Activated CD8-positive, alpha-beta memory T cell treated with anti-CD3 and anti-CD28 coated beads for 48 hours (primary cell): Measurements from ENCODE around the gene ZNF598.
"Not testable (repeated sequence)": the region's sequence is repeated elsewhere in the genome, so short reads cannot be mapped to it uniquely, and the experiment has no call there.

Source experiments
- DNase-seq, 3 experiments: peaks; one replicate each; pipeline ENCODE4 v3.0.0-alpha.2; 2020; ENCODE audit warnings: low read depth in 2 of 3, low spot score in 2 of 3

The ZNF598 gene

DNA sequence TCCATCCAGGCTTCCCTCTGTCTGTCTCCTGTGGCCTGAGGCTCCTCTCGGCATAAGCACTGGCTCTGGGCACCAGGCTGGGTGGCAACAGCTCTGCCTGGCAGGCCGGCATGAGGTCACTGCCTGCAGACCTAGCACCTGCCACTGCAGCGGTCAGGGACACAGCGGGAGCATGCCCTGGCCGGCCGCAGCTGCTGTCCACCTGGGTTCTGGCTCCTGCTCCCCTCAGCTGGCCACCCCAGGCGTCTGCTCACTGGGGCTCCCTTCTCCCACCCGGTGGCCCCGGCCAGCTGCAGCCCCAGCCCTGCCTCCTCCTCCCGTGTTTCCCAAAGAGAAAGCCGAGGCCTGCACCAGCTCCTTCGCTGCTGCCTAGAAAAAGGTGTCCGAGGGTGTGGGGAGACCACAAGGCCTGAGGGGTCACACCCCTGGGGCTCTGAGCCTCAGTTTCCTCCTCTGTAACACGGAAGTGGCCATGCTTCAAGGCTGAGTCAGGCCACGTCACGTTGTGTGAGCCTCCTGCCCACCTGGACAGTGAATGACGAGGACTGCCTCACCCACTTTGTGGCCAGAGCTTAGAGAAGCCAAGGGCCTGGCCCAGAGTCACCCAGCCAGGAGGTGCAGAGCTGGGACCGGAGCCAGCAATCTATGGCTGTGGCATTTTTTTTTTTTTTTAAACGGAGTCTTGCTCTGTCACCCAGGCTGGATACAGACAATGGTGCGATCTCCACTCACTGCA lies 31.3 kb upstream of the ZNF598 start:
- no peak for DNase-seq

DNA sequence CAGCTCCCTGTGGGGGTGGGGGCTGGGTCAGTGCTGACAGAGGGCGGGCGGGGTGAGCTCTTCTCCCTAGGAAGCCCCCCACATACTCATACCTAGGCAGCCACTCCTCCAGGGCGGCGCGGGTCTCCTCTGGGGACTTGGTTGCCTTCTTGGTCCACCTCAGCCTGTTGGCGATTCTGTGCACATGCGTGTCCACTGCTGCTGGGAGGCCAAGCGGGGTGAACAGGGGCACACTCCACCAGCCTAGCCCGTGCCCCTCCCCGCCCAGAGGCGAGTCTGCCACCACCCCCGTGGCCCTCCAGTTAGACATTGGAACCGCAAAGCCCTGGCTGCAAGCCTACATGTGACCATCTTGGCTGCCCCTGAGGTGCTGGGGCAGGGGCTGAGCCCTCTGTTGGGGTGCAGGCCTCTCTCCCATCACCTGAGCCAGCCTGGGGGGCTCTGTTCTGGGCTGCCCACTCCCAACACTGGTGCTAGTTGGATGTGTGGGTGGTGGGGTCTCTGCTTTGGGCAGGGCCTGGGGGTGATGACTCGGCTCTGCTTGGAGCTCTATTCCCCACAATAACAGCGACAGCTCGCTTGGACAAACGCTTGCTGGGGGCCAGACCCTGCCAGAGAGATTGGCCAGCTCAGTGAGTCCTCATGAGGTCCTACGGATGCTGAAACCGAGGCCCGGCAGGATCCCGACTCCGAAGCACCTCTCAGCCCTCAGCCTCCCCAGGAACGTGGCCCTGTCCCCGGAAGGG lies 30.6 kb upstream of the ZNF598 start:
- DNase-seq: no peak

DNA sequence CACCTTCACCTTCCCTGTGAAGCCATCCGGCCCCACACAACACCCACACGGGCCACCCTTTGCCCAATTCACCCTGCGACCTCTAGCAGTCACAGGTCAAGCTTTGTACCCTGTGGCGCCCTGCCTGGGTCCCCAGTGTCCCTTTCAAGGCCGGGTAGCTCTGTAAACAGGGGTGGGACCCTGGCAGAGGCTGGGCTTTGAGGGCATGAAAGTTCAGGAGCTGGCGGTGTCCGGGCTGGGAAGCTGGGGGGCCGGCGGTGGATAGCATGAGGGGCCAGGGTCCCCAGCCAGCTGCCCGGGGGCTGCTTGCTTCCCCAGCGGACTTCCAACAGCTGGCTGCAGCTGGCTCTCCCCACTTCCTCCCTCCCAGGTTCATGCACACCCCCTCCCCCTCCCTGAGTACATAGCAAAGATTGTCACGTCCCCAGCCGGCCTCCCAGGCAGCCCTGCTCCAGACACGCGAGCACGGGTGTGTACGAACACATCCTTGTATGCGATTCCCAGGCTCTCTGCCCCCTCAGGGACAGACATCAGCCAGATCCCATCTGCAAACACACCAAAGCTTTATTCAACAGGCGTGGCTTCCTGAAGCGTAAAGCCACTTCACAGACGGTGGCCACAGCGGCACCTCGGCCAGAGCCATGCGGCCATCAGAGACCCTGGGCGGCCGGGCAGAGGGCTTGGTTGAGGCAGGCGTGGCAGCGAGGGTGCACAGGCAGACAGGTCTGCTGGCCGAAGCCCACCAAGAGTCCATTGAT lies 29.8 kb upstream of the ZNF598 start:
- no peak for DNase-seq

DNA sequence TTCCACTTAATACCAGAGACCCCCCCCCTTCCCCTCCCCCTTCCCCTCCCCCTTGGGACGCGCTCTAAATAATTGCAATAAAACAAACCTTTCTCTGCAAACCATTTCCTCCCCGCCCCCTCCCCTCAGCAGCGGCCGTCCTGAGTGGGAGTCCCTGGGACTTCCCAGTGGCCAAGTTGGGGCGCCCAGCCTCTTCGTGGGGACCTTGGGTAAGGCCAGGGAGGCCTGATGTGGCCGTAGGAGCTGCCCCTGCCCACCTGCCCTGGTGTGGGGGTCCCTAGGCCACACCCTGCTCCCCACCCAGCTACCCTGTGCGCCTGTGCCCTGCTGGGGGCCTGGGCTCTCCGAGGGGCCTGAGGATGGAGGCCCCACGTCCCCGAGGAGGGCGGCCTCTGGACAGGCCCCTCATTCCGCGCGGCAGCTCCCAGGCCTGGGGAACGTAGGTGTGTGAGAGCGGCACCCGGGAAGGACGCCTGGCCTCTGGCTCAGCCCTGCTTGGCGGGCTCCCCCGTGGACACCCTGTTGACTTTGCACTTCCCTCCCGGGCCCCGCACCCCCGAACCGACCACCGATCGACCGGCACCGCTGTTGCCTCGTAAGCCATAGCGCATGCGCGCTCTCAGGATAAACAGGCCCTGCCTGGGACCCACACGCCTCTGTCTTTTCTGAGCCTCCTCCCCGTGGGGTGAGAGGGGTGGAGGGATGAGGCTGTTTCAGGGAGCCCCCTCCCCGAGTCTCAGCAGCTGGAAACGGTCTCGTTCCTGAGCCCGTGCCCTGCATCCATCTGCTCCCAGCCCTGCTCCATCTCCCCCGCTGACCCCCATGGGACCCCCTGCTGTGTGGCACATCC lies 29.0 kb upstream of the ZNF598 start:
- no peak for DNase-seq

DNA sequence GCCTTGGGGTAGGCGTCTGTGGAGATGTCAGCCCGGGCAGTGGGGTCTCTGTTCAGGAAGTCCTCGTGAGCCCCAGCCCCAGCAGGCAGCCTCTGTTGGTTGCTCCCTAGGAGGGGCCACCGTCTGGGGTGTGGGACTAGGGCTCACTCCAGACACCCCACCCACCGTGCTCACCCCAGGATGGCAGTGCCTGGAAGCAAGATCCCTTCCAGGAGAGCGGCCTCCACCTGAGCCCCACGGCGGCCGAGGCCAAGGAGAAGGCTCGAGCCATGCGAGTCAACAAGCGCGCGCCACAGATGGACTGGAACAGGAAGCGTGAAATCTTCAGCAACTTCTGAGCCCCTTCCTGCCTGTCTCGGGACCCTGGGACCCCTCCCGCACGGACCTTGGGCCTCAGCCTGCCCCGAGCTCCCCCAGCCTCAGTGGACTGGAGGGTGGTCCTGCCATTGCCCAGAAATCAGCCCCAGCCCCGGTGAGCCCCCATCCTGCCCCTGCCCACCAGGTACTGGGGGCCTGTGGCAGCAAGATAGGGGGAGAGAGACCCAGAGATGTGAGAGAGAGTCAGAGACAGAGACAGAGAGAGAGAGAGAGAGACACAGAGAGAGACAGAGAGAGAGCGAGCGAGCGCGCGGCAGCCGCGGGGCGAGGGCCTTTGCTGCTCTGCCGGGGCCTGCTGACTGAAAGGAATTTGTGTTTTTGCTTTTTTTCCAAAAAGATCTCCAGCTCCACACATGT lies 28.2 kb upstream of the ZNF598 start:
- no peak for DNase-seq

DNA sequence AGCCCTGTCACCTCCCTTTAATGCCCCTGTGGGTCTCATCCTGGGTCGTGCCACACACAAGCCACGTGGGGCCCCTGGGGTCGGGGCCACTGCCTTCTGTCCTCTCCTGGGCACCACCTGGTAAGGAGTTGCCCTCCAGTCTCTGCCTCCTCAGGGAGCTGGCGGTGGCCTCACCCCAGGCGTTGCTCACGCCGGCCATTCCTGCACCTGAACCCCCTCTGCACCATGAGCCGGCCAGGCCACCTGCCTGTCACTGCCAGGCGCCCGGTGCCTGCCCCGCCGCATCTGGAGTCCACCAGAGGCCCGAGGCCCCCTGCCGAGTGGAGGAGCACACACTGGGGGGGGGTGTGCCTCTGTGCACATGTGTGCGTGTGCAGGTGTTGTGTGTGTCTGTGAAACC lies 27.5 kb upstream of the ZNF598 start:
- DNase-seq: no peak

DNA sequence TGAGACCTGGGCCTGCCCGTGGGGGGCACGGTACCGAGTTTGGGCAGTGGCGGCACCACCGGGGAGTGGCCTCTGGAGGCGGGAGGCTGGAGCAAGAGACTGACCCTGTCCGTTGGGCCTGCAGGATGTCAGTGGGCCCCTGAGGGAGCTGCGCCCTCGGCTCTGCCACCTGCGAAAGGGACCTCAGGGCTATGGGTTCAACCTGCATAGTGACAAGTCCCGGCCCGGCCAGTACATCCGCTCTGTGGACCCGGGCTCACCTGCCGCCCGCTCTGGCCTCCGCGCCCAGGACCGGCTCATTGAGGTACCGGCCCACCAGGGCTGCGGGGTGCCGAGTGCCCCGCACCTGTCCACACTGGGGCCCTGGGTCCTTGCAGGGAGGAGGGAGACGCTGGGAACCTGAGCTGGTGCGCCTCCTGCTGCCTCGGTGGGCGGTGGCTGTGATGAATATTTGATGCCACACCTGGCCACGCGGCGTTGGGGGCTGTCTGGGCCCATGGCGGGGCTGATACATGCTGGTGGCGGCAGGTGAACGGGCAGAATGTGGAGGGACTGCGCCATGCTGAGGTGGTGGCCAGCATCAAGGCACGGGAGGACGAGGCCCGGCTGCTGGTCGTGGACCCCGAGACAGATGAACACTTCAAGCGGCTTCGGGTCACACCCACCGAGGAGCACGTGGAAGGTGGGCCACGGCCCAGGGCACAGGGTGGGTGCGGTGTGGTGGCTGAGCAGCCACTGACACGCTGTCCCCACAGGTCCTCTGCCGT lies 26.8 kb upstream of the ZNF598 start:
- DNase-seq: no peak

DNA sequence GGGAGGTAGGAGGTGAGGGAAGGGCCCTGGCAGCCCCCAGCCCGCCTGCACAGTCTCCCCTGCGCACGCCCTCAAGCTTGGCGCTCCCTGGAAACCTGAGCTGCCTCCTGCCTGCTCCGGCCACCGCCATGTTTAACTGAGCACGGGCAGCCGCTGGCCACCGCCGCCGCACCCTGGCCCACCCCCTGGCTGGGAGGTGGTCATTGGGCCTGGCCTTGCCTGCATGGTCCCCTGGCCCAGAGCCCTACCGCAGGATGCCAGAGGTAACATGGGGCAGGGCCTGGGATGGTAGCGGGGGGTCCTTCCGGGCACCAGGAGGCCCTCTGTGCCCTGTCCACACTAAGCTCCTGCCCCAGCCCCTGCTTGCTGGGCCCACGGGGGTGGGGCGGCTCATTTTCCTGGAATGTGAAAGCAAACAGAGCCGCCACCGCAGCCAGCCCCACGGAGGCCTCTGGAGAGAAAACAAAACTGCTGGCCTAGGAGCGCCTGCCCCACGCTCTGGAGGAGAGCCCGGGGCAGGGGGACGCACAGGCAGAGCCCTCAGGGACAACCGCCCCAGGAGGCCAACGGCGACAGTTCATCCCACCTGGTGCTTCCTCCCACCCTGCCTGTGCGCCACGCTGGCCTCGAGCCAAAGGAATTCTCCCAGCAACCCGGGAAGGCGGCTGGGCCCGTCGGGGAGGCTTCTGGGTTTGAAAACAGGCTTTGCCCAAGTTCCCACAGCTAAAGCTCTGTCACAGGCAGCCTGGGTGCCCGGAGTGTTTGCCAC lies 26.0 kb upstream of the ZNF598 start:
- DNase-seq: no peak

DNA sequence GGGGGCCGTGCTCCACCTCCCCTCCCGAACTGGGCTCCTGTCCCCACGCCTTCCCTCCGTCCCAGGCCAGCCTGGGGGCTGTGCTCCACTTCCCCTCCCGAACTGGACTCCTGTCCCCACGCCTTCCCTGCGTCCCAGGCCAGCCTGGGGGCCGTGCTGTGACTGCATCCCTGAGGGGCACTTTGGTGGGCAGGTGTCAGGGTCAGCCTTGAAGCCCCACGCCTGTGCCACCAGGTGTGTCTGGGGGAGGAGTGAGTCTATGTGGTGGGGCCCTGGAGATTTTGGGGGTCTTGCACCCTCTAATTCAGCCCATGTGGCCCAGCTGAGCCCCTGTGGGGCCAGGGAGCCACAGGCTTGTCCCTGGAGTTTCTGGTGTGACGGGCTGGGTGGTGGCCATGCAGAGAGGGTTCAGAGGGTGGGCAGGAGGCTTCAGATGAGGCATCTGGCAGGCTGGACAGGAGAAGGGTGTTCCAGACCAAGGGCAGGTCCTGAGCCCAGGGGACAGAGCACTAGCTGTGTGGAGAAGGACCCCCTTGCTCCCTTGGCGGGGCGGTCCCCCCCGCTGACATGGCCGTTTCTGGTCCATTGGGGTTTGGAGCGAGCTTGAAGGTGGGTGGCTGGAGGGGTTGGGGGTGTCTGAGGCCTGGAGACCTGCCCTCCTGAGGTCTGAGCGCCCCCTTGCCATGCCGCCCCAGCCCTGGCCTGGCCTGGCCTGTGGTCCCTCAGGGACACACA lies 25.2 kb upstream of the ZNF598 start:
- no peak for DNase-seq

DNA sequence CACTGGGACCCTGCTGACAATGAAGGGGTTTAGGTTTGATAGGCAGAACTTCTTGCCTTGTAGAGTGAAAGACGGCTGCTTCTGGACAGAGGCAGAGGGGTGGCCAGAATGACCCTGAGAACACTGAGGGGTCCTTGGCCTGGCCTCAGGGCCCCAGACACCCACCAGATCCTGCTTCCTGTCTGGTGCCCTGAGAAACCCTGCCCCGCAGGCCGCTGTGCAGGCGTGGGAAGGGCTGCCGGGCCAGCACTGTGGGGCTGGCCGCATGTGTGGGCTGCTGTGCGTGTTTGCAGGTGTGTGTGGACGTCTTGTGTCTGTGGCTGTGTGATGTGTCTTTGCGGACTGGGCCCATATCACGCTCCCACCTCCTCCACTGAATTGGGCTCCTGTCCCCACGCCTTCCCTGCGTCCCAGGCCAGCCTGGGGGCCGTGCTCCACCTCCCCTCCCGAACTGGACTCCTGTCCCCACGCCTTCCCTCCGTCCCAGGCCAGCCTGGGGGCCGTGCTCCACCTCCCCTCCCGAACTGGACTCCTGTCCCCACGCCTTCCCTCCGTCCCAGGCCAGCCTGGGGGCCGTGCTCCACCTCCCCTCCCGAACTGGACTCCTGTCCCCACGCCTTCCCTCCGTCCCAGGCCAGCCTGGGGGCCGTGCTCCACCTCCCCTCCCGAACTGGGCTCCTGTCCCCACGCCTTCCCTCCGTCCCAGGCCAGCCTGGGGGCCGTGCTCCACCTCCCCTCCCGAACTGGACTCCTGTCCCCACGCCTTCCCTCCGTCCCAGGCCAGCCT lies 24.5 kb upstream of the ZNF598 start:
- DNase-seq: not testable (repeated sequence)

DNA sequence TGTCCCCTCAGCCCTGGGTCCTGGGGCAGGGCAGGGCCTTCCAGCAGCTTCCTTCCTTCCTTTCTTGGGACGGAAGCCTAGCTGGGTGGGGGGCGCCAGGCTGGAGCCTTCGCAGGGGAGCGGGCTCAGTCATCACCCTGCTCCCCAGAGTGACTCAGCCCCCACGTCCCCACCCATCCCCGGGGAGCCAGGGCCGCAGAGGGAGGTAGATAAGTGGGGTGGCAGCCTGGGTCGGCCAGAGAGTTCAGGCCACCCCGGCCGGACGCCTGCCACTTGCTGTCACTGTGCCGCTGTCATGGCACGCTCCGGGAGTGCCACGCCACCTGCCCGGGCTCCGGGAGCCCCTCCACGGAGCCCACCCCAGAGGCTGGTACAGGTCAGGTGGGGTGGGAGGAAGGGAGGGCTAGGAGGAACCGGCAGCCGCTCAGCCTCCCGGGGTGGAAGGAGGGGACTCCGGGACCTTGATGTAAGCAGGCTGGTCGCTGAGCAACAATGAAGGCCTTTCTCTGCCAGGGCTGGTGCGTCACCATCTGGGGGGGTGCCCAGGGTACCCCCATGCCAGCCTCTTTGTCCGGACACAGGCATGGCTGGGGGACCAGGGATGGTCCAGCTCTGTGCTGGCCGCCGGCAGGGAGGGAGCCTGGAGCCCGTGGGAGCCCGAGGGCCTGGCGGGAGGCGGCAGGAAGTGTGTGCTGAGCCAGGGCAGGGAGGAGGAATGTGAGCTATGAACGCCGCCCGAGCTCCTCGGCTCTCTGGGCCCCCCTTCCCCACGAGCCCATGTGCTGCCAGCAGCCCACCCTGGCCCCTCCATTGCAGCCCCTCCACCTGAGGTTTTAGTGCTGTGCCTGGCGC lies 23.7 kb upstream of the ZNF598 start:
- no peak for DNase-seq

DNA sequence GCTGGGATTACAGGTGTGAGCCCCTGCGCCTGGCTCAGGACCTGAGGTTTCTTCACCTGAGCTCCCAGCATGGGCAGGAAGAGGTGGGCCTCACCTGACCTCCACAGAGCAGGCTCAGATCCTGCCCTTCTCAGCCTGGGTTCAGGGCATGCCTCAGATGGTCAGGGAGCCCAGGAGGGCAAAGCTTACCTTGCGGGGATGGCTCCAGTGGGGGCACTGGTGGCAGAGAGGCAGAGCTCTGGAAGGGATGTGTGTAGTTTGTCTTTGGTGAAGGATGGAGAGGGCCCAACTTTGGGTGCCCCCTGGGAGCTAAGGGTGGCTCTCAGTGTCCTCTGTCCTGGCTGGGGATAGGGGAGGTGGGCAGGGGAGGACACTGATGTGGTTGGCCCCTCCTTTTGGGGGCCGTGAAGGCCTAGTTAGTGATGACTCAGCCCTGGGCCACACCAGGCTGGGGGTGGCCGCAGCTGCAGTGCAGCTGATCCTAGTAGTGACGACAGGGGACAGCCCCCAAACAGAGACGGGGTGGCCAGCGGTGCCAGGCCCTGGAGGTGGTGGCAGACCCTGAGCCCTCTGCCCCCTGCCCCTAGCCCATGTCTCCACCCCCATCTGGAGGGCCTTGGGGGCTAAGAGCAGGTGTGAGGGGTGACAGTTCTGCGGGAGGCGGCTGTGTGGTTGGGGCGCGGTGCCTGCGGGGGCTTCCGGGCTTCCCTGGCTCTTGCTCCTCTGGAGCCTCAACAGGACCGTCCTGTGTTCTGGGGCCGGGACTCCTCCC lies 22.9 kb upstream of the ZNF598 start:
- no peak for DNase-seq

DNA sequence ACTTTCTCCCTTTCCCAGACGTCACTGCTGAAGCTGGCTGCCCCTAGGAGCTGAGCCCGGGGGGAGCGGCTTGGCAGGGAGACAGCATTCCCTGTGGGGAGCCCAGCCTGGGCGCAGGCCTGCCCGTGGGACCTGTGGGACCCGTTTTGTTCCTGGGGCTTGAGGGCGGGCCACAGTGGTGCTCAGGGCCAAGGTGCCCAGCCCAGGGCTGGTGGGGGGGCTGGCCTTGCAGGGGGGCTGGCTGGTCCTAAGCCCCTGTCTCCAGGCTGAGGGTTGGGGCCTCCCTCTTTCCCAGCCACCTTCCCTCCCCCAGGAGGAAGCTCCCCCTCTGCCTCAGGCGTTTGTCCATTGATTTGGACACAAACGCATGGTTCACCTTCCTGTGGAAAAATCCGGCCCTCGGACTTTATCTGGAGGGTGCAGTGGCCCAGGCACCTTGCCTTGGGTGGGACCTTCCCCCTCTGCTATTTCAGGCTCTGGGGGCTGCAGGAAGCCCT lies 21.5 kb upstream of the ZNF598 start:
- DNase-seq: no peak

DNA sequence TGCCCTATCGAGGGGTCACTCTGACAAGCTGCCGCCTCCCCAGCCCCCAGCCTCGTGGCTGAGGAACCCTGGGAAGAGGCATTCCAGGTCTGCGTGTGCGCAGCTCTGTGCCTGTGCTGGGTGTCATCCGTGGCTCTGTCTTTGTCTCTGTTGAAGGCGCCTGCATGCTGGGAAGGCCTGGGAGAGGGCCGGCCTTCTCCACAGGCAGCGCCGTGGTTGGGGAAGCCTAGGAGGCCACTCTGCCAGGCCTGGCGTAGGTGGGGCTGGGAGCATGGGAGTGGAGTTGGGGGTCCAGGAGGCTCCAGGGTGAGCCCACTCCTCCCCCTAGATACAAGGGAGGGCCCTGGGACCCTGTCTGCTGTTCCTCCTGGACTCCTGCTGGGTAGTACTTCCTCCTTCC lies 20.4 kb upstream of the ZNF598 start:
- DNase-seq: no peak

DNA sequence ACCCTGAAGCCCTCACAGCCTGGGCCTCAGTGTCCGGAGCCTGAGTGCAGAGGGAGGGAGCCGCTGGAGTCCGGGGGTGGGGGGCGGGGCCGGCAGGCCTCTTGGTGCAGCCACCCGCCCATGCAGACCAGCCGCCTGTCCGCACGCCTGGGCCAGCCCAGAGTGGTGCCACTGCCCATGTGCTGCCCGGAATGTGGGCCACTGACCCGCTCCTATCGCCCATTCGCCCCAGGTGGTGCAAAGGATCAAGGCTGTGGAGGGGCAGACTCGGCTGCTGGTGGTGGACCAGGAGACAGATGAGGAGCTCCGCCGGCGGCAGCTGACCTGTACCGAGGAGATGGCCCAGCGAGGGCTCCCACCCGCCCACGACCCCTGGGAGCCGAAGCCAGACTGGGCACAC lies 19.7 kb upstream of the ZNF598 start:
- DNase-seq: no peak
